ENCODE results near the gene ZBTB7B. TPM values are rescaled to one million over a fixed set of nuclear protein-coding genes. Genes with fewer than 3 reads are reported as not detected.
"Not testable (repeated sequence)": the region's sequence is repeated elsewhere in the genome, so short reads cannot be mapped to it uniquely, and the experiment has no call there.

Gene ZBTB7B
- total and polyA plus RNA-seq, 9 of the 15 experiments (the other 6 are each of a cell fraction or from before 2014, with no cell fraction given) = 0.04 to 46.5 (median 15.2) TPM

GRCh38 chr1:154983776-154984466 lies 18.7 kb upstream of the ZBTB7B start (continued):
- no peak for TF ChIP-seq IFI16 (CRISPR knock-in tag; IDR thresholded peaks at IDR 0.05)
- TF ChIP-seq RAD21 (CRISPR knock-in tag; conservative IDR thresholded peaks at IDR 0.05 in 1 of 2, IDR thresholded peaks at IDR 0.05 in 1 of 2) = 0 out of 4 replicates have a peak, but pooled peaks of 1 of the 2 experiments have one; percentile 9
- no peak for TF ChIP-seq CBX8 (IDR thresholded peaks at IDR 0.05; ENCODE audit: borderline replicate concordance, extremely low read depth, low read depth, low read length, poor library complexity, severe bottlenecking)
- peak; percentile 63 for TF ChIP-seq ZBTB7A (IDR thresholded peaks at IDR 0.05; ENCODE audit: borderline replicate concordance, control insufficient read depth, low read depth, low read length)
- no peak for TF ChIP-seq NKRF (IDR thresholded peaks at IDR 0.05; ENCODE audit: borderline replicate concordance)
- 0 out of 2 replicates have a peak, but pooled peaks have one; percentile 13 for TF ChIP-seq STAG1 (CRISPR knock-in tag; IDR thresholded peaks at IDR 0.05; ENCODE audit: borderline replicate concordance)
- peak; percentile 64 for TF ChIP-seq RBFOX2 (IDR thresholded peaks at IDR 0.05; ENCODE audit: low read depth, low read length)
- peak in 1 of 3 experiments; percentile 25; a peak in 2 of 6 replicates for TF ChIP-seq CTCF (IDR thresholded peaks at IDR 0.05 in 2 of 3, conservative IDR thresholded peaks at IDR 0.05 in 1 of 3; ENCODE audit: insufficient read depth in 2 of 3, low read depth in 1 of 3, low read length in 3 of 3)

DNA sequence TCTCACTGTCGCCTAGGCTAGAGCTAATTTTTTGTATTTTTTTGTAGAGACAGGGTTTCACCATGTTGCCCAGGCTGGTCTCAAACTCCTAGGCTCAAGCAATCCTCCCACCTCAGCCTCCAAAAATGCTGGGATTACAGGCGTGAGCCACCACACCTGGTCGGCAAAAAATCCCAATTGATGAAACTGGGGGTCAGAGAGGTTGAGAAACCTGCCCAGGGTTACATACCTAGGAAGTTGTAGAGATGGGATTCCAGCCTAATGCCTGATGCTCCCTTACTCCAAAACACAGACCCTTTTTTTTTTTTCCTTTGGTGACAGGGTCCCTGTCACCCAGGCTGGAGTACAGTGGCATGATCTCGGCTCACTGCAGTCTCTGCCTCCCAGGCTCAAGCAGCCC lies 15.9 kb upstream of the ZBTB7B start:
- H3K9me1 ChIP-seq (ENCODE audit: control insufficient read depth, insufficient read depth, low read length); H3K9me3 ChIP-seq (replicated peaks; ENCODE audit: control insufficient read depth, insufficient read depth, low read depth, low read length); H4K20me1 ChIP-seq (replicated peaks; ENCODE audit: control insufficient read depth, insufficient read depth, low read length); H3K27ac ChIP-seq (ENCODE audit: extremely low read depth, low read depth, low read length); ATAC-seq; intact Hi-C loops (cut with micrococcal nuclease); FAIRE-seq; H3K4me2 ChIP-seq (ENCODE audit: insufficient read depth, low read length); BruUV-seq (replicated peaks); H3K9ac ChIP-seq (ENCODE audit: insufficient read depth in 1 of 2, low read depth in 2 of 2, low read length in 2 of 2); H3K4me3 ChIP-seq; in situ Hi-C loops (cut with MboI); H2AFZ ChIP-seq (ENCODE audit: low read depth, low read length); H3K27me3 ChIP-seq (ENCODE audit: control insufficient read depth in 2 of 2, insufficient read depth in 2 of 2, low read length in 2 of 2); CTCF ChIA-PET (ENCODE audit: low intra/inter-chr PET ratio); DNase-seq (ENCODE audit: extremely low read depth in 1 of 4, low spot score in 3 of 4): not testable (repeated sequence)
- WGBS (ENCODE audit: insufficient coverage, low coverage, missing lambda C conversion rate) = 91% methylated on average over 4 of the region's 4 CpGs
- POLR2A ChIA-PET = interaction anchor here (0.6 to 1.1 kb wide), 3 partner anchors 11 to 96 kb away, joined by 3 read pairs; no protein-coding TSS in a partner anchor
- Histone ChIP-seq H3K79me2 (ENCODE audit: control insufficient read depth, insufficient read depth, low read length) (peaks cover 68% of the 10 kb centered on the region), H3K4me1 (replicated peaks in 1 of 2; ENCODE audit: control insufficient read depth in 2 of 2, insufficient read depth in 2 of 2, low read length in 2 of 2) (peaks cover 0 to 34% of the 10 kb centered on the region in 2 experiments; a peak in 3 of 5 replicates), H3K36me3 (ENCODE audit: control insufficient read depth, insufficient read depth, low read length) (peaks cover 50% of the 10 kb centered on the region)

Data from K562 (cell line).